WTC11 (cell line): Measurements from ENCODE around the gene C1QTNF9B. TPM values are rescaled to one million over a fixed set of nuclear protein-coding genes. Genes with fewer than 3 reads are reported as not detected.
"Not testable (repeated sequence)": the region's sequence is repeated elsewhere in the genome, so short reads cannot be mapped to it uniquely, and the experiment has no call there.

Source experiments
- ATAC-seq: fragments of 200-7000 bp; cut with Tn5 transposase; 2 replicates; pipeline ENCODE4 v1.10.0; 2021; ENCODE audit warnings: mild to moderate bottlenecking, moderate library complexity
- Bru-seq: library from RNA; stranded (reverse); fragments of 400-500 nt; gene quantifications from one replicate; lab custom pipeline; 2021; lab: Mats Ljungman, UMichigan
- CTCF ChIA-PET: fragments of 300-600 bp; sonication (Branson Sonifier 250); formaldehyde crosslinking; loops from one replicate; lab custom pipeline; 2021; ENCODE audit warnings: antibody characterized with exemption; lab: Charles Lee
- POLR2A ChIA-PET: fragments of 350-600 bp; sonication (Branson Sonifier 250); formaldehyde crosslinking; loops from one replicate; lab custom pipeline; 2021; ENCODE audit warnings: antibody characterized with exemption; lab: Charles Lee
- DNase-seq: peaks from one replicate; pipeline ENCODE4 v3.0.0; 2021; ENCODE audit warnings: low spot score
- H3K27ac Mint-ChIP-seq: 2 replicates; pipeline ENCODE4 v1.8.0; 2021; ENCODE audit warnings: mixed read lengths
- H3K27me3 Mint-ChIP-seq: 2 replicates; pipeline ENCODE4 v1.8.0; 2021; ENCODE audit warnings: low read depth, mild to moderate bottlenecking, moderate library complexity, mixed read lengths
- H3K36me3 Mint-ChIP-seq: 2 replicates; pipeline ENCODE4 v1.8.0; 2021; ENCODE audit warnings: mixed read lengths
- H3K4me1 Mint-ChIP-seq: 2 replicates; pipeline ENCODE4 v1.8.0; 2022; ENCODE audit warnings: mixed read lengths
- H3K4me3 Mint-ChIP-seq: 2 replicates; pipeline ENCODE4 v1.8.0; 2021; ENCODE audit warnings: mild to moderate bottlenecking, moderate library complexity, mixed read lengths
- H3K9me3 Mint-ChIP-seq: 2 replicates; pipeline ENCODE4 v1.8.0; 2021; ENCODE audit warnings: mixed read lengths
- ATF1 ChIP-seq: sonication (generic); formaldehyde crosslinking; IDR thresholded peaks from 2 replicates; pipeline ENCODE4 v1.8.1; 2023; ENCODE audit warnings: mild to moderate bottlenecking, moderate library complexity, missing genetic modification reagents
- ATF6 ChIP-seq: sonication (generic); formaldehyde crosslinking; IDR thresholded peaks from 2 replicates; pipeline ENCODE4 v1.8.1; 2023; ENCODE audit warnings: mild to moderate bottlenecking, missing genetic modification reagents
- CBFB ChIP-seq: sonication (generic); formaldehyde crosslinking; IDR thresholded peaks from 2 replicates; pipeline ENCODE4 v1.8.1; 2022; ENCODE audit warnings: mild to moderate bottlenecking, low read depth, missing genetic modification reagents
- CDX4 ChIP-seq: fragments of 250-450 bp; sonication (Bioruptor Pico); IDR thresholded peaks from 2 replicates; pipeline ENCODE4 v1.9.0; 2021; ENCODE audit warnings: moderate library complexity, mild to moderate bottlenecking, inconsistent platforms, borderline replicate concordance
- CTCF ChIP-seq: fragments of 200-600 bp; IDR thresholded peaks from 2 replicates; pipeline ENCODE4 v1.8.0; 2022; ENCODE audit warnings: antibody characterized with exemption
- E2F1 ChIP-seq: sonication (generic); formaldehyde crosslinking; IDR thresholded peaks from 2 replicates; pipeline ENCODE4 v1.8.0; 2022; ENCODE audit warnings: mild to moderate bottlenecking, missing genetic modification reagents
- ERG ChIP-seq: fragments of 250-450 bp; sonication (Bioruptor Pico); IDR thresholded peaks from 2 replicates; pipeline ENCODE4 v1.8.0; 2021; ENCODE audit warnings: mild to moderate bottlenecking
- FOXP1 ChIP-seq: sonication (generic); formaldehyde crosslinking; IDR thresholded peaks from 2 replicates; pipeline ENCODE4 v1.8.0; 2022; ENCODE audit warnings: missing genetic modification reagents, mild to moderate bottlenecking, moderate library complexity, borderline replicate concordance
- GABPB1 ChIP-seq: sonication (generic); formaldehyde crosslinking; IDR thresholded peaks from 2 replicates; pipeline ENCODE4 v1.8.1; 2023; ENCODE audit warnings: mild to moderate bottlenecking, missing genetic modification reagents
- HMGA2 ChIP-seq: fragments of 250-450 bp; sonication (Bioruptor Pico); IDR thresholded peaks from 2 replicates; pipeline ENCODE4 v1.4.0; 2021; ENCODE audit warnings: mild to moderate bottlenecking, moderate library complexity
- IRF1 ChIP-seq: sonication (generic); formaldehyde crosslinking; IDR thresholded peaks from 2 replicates; pipeline ENCODE4 v1.8.0; 2023; ENCODE audit warnings: missing genetic modification reagents
- JUN ChIP-seq: sonication (generic); formaldehyde crosslinking; IDR thresholded peaks from 2 replicates; pipeline ENCODE4 v1.8.0; 2023; ENCODE audit warnings: mild to moderate bottlenecking, missing genetic modification reagents
- KAT7 ChIP-seq: sonication (generic); formaldehyde crosslinking; IDR thresholded peaks from 2 replicates; pipeline ENCODE4 v1.8.1; 2023; ENCODE audit warnings: missing genetic modification reagents, mild to moderate bottlenecking, borderline replicate concordance
- NR1H2 ChIP-seq: sonication (generic); formaldehyde crosslinking; IDR thresholded peaks from 2 replicates; pipeline ENCODE4 v1.9.0; 2021; ENCODE audit warnings: mild to moderate bottlenecking, moderate library complexity, missing genetic modification reagents
- PRRX2 ChIP-seq: fragments of 250-450 bp; sonication (Bioruptor Pico); IDR thresholded peaks from 2 replicates; pipeline ENCODE4 v1.8.0; 2021; ENCODE audit warnings: mild to moderate bottlenecking
- USF1 ChIP-seq: sonication (generic); formaldehyde crosslinking; IDR thresholded peaks from 2 replicates; pipeline ENCODE4 v1.8.0; 2022; ENCODE audit warnings: mild to moderate bottlenecking, missing genetic modification reagents
- ZBTB21 ChIP-seq: sonication (generic); formaldehyde crosslinking; IDR thresholded peaks from 2 replicates; pipeline ENCODE4 v1.8.1; 2023; ENCODE audit warnings: mild to moderate bottlenecking, missing genetic modification reagents, borderline replicate concordance
- ZMAT4 ChIP-seq: fragments of 250-450 bp; sonication (Bioruptor Pico); IDR thresholded peaks from 2 replicates; pipeline ENCODE4 v1.9.0; 2021; ENCODE audit warnings: mild to moderate bottlenecking
- ZNF121 ChIP-seq: sonication (generic); formaldehyde crosslinking; IDR thresholded peaks from 2 replicates; pipeline ENCODE4 v1.8.0; 2023; ENCODE audit warnings: missing genetic modification reagents
- ZNF138 ChIP-seq: sonication (generic); formaldehyde crosslinking; conservative IDR thresholded peaks from 2 replicates; pipeline ENCODE4 v1.8.1; 2022; ENCODE audit warnings: mild to moderate bottlenecking, moderate library complexity, missing genetic modification reagents
- ZNF232 ChIP-seq: sonication (generic); formaldehyde crosslinking; IDR thresholded peaks from 2 replicates; pipeline ENCODE4 v1.8.0; 2022; ENCODE audit warnings: mild to moderate bottlenecking, missing genetic modification reagents
- ZNF416 ChIP-seq: fragments of 250-450 bp; sonication (Bioruptor Pico); IDR thresholded peaks from 2 replicates; pipeline ENCODE4 v1.9.0; 2021; ENCODE audit warnings: mild to moderate bottlenecking, inconsistent platforms
- long read RNA-seq, 3 experiments: library from RNA in 1 of 3; library from capped mRNA in 1 of 3; library from polyadenylated mRNA in 1 of 3; unstranded in 2 of 3; stranded (forward) in 1 of 3; transcript quantifications; one replicate each; pipeline ENCODE4 v2.0.0, GENCODE V29; 2021
- total RNA-seq: library from RNA; stranded (reverse); gene quantifications from 3 replicates; pipeline ENCODE4 v1.2.3, GENCODE V29; 2021

C1QTNF9B gene
- total RNA-seq: 0.20 to 0.30 TPM in 2 of 3 replicates, not detected in the other
- Bru-seq, nascent RNA: percentile 10 among the genes with signal in this experiment
- long read RNA-seq, experiment 1: 0 reads
- long read RNA-seq, experiment 2, partial matches to known transcripts: 0 of 1 reads
- long read RNA-seq, experiment 2, other reads (novel, unspliced or antisense): 1 of 1 reads
- long read RNA-seq, experiment 3: 0 reads

- ATAC-seq, H3K27me3 Mint-ChIP-seq, H3K4me3 Mint-ChIP-seq, DNase-seq, H3K36me3 Mint-ChIP-seq, H3K9me3 Mint-ChIP-seq, H3K27ac Mint-ChIP-seq, POLR2A ChIA-PET: not testable (repeated sequence)
- CTCF ChIA-PET: interaction anchor here (1.0 kb wide), 1 partner anchor 9 kb away, joined by 3 read pairs; no protein-coding TSS in a partner anchor
- peaks cover 13% of the 10 kb centered on the region for H3K4me1 Mint-ChIP-seq
These were observed at the start of gene C1QTNF9B for GRCh38 chr13:23897452-23897919. Gene C1QTNF9B (minus strand): TSS chr13:23897502.

- H3K4me1 Mint-ChIP-seq: no peaks in the 10 kb centered on the region
- TF ChIP-seq NR1H2 (CRISPR knock-in tag) (no peak), CBFB (CRISPR knock-in tag) (no peak), ZNF416 (CRISPR knock-in tag) (no peak), CDX4 (CRISPR knock-in tag) (no peak), ZMAT4 (CRISPR knock-in tag) (no peak), E2F1 (CRISPR knock-in tag) (no peak), ZBTB21 (CRISPR knock-in tag) (no peak), KAT7 (CRISPR knock-in tag) (no peak), HMGA2 (CRISPR knock-in tag) (no peak), FOXP1 (CRISPR knock-in tag) (no peak), ZNF232 (no peak), IRF1 (CRISPR knock-in tag) (no peak), PRRX2 (CRISPR knock-in tag) (no peak), ERG (no peak), CTCF (no peak)
- TF ChIP-seq, all 79 proteins: peak for 0
- H3K4me3 Mint-ChIP-seq: no peak overlapping the region
- H3K27me3 Mint-ChIP-seq: no peaks in the 10 kb centered on the region
- H3K9me3 Mint-ChIP-seq: no peaks in the 10 kb centered on the region
- ATAC-seq: no peak
- H3K27ac Mint-ChIP-seq: no peak overlapping the region
- no peaks in the 10 kb centered on the region for H3K36me3 Mint-ChIP-seq
- DNase-seq: no peak
- POLR2A ChIA-PET: no interaction called here
- CTCF ChIA-PET: interaction anchor here (0.6 to 2.5 kb wide), 2 partner anchors 14 to 281 kb away, joined by 3 to 10 read pairs; no protein-coding TSS in a partner anchor
These were observed 49.6 kb upstream of the C1QTNF9B start for GRCh38 chr13:23946900-23947299.

GRCh38 chr13:23946067-23946466, 48.8 kb upstream of the C1QTNF9B start:
- no peak for TF ChIP-seq ZNF121
- no peak for TF ChIP-seq ZNF138 (CRISPR knock-in tag)
- TF ChIP-seq ATF6: no peak
- TF ChIP-seq ATF1: no peak
- TF ChIP-seq KAT7 (CRISPR knock-in tag): no peak
- TF ChIP-seq USF1: no peak
- no peak for TF ChIP-seq JUN (CRISPR knock-in tag)
- no peak for TF ChIP-seq ZMAT4 (CRISPR knock-in tag)
- no peak for TF ChIP-seq HMGA2 (CRISPR knock-in tag)
- TF ChIP-seq GABPB1 (CRISPR knock-in tag): no peak
- ATAC-seq: no peak
- H3K36me3 Mint-ChIP-seq: no peaks in the 10 kb centered on the region
- ChIA-PET CTCF (interaction anchor here (2.5 kb wide), 1 partner anchor 14 kb away, joined by 10 read pairs; no protein-coding TSS in a partner anchor), POLR2A (no interaction called here)
- H3K27me3 Mint-ChIP-seq: no peaks in the 10 kb centered on the region
- no peaks in the 10 kb centered on the region for H3K4me1 Mint-ChIP-seq
- no peak for DNase-seq
- no peaks in the 10 kb centered on the region for H3K9me3 Mint-ChIP-seq
- H3K4me3 Mint-ChIP-seq: no peak overlapping the region; the same call in 1 of the 2 replicates
- H3K27ac Mint-ChIP-seq: no peak overlapping the region
